ENCODE data around the gene WASHC2A. TPM values are rescaled to one million over a fixed set of nuclear protein-coding genes. Genes with fewer than 3 reads are reported as not detected.
A peak's percentile ranks its signal among the peaks of the same experiment; 100 is the strongest.
"Not testable (repeated sequence)": the region's sequence is repeated elsewhere in the genome, so short reads cannot be mapped to it uniquely, and the experiment has no call there.

WASHC2A gene
- total and polyA plus RNA-seq, 2 of the 13 experiments (the other 11 are each of a cell fraction or from before 2014, with no cell fraction given) = 22.8 to 29.6 TPM

GRCh38 chr10:50067546-50068351, at the start of gene WASHC2A (continued):
- TF ChIP-seq ZBTB40, SP1 (IDR thresholded peaks at IDR 0.05): not testable (repeated sequence)
- TF ChIP-seq ZBTB40 (CRISPR knock-in tag; IDR thresholded peaks at IDR 0.05) = 0 out of 2 replicates have a peak, but pooled peaks have one; percentile 38
- peak; percentile 25; the same call in 1 of the 2 replicates for TF ChIP-seq PATZ1 (CRISPR knock-in tag; IDR thresholded peaks at IDR 0.05)
- TF ChIP-seq PRDM15 (CRISPR knock-in tag; IDR thresholded peaks at IDR 0.05) = peak; percentile 96
- peak; percentile 55 for TF ChIP-seq ETV5 (CRISPR knock-in tag; IDR thresholded peaks at IDR 0.05; ENCODE audit: borderline replicate concordance)
- peak; percentile 68 for TF ChIP-seq ZFX (CRISPR knock-in tag; IDR thresholded peaks at IDR 0.05; ENCODE audit: low read depth)
- TF ChIP-seq TFE3 (CRISPR knock-in tag; IDR thresholded peaks at IDR 0.05) = peak; percentile 92
- TF ChIP-seq DR1 (CRISPR knock-in tag; IDR thresholded peaks at IDR 0.05) = peak; percentile 61
- TF ChIP-seq TBX2 (CRISPR knock-in tag; IDR thresholded peaks at IDR 0.05; ENCODE audit: borderline replicate concordance) = peak; percentile 68; the same call in 1 of the 2 replicates
- peak; percentile 46; the same call in 1 of the 2 replicates for TF ChIP-seq SP1 (CRISPR knock-in tag; IDR thresholded peaks at IDR 0.05)
- peak; percentile 71; the same call in 1 of the 2 replicates for TF ChIP-seq KMT2A (CRISPR knock-in tag; IDR thresholded peaks at IDR 0.05)

Measured in HepG2 (cell line).